HPDE6-E6E7 (cell line): ENCODE results near the gene DMRTA1.
"Not testable (repeated sequence)": the region's sequence is repeated elsewhere in the genome, so short reads cannot be mapped to it uniquely, and the experiment has no call there.

ENCODE experiments used
- DNase-seq: peaks from one replicate; pipeline ENCODE4 v3.0.0; 2011; ENCODE audit warnings: missing footprints; ENCODE audit errors: extremely low spot score

DMRTA1 gene, protein sequence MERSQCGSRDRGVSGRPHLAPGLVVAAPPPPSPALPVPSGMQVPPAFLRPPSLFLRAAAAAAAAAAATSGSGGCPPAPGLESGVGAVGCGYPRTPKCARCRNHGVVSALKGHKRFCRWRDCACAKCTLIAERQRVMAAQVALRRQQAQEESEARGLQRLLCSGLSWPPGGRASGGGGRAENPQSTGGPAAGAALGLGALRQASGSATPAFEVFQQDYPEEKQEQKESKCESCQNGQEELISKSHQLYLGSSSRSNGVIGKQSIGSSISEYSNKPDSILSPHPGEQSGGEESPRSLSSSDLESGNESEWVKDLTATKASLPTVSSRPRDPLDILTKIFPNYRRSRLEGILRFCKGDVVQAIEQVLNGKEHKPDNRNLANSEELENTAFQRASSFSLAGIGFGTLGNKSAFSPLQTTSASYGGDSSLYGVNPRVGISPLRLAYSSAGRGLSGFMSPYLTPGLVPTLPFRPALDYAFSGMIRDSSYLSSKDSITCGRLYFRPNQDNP

DNA sequence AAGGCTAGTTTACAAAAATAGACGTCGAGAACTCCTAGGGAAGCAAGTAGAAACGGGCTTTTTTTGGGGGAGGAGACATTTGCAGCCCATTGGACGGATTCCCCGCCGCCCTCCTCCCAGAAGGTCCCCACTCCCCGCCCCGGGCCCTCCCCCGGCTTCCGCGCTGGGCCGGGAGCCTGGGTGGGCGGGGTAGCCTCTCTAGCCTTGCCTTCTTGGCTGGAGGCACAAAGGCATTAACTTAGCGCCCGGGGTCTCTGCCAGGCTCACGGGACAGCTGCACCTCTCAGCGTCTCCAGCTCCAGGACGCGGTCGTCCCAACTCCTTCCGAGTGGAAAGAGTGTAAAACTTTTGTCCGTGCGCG is at the start of gene DMRTA1:
DMRTA1 (plus strand) TSS at position 236 of the 361 bp plus-strand sequence. CDS start 242 bp downstream, outside the sequence.
- peak; percentile 86 for DNase-seq

DNA sequence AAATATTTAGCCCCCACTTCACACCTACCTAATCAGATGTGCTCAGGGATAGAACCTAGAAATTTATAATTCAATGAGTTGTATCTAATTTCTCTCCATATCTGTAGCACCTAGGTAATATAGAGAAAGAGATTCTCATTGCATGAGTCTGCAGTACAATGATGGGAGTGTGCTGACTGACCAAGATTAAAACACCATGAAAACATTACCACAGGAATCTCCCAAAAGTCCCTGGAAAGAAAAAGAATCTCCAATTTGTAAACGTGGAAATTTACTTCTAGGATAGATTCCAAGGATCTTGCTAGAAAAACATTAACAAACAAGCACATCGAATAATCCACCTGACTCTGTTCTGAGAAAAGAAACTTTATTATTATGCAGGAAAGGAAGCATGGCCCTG is 45.0 kb upstream of the DMRTA1 start:
- DNase-seq: no peak

DNA sequence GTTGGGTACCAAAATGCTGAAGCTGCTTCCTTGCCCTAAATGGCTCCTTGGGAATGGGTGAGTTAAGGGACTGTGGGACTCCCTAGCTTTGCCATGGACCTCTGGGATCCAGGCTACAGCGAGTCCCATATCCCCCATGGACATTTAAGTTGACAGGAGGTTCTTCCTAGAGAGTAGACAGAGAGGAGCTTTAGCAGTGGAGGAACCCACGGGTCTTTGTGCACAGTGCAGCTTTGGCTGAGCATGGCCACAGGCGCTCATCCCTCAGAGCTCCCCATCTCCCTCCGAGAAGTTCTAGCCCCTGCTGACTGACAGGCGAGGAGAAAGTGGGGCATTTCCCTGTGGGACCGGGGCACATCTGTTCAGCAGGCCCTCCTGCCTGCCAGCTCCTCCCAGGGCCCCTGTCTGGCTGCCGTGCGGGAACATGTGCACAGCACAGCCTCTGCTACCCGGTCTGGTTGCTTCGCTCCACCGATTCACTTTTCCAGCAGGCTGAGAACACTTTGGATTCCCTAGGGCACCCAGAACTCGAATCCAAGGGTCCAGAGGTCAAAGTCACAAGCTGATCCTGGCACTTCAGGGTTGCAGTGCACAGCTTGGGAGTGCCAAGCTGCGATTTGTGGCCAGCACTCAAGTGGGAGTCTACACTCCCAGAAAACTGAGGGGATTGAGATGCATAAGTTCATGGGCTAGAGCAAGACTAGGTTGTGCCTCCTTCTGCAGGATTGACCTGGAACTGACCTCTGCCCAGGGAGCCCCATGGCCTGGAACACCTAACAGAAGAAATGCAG is 40.6 kb upstream of the DMRTA1 start:
- no peak for DNase-seq

DNA sequence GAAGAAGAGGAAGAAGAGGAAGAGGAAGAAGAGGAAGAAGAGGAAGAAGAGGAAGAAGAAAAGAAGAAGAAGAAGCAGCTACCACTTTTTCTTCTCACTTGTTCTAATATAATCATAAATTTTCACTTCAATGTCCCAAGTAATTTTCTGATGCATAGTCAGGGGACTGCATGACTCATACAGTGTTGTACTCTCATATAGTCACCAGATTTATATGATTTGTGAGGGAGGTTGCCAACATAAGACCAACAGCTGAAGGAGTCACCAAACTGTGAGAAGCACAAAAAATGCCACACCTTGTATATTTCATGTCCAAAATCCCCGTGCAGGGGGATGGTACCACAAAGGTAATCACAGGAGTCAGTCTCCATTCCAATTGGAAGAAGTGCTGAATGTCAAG is 32.7 kb upstream of the DMRTA1 start:
- DNase-seq: no peak

DNA sequence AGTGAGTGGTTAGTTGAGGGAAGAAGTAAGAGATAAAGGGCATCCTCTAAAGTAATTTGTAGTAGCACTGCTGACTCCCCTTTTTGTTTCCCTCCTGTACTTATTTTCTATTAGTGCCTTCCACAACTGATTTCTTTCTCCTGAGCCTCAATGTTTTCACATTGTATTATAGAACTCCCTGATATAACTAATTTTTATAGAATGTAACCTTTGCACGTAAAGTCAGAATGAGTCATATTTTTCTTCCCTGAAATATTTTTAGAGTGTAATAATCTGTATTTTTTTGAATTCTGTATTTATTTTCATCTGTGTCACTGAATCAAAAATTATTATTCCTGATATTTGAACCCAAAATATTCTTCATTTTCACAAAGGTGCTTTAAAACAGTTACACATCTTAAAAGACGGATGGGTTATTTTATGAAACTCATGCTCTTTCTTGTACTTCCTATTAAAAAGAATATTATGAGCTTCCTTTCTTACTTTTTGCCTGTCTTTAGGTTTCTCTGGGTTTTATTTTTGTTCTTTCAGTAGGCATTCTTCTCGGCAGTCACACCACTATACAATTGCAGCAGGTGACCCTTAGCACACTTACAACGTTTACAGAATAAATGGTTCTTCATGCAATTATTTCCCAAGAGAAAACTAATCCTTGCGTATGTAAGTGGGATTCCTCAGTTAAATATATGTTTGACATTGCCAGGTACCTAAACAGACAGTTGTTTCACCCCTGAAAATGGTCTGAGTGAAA is 30.5 kb upstream of the DMRTA1 start:
- no peak for DNase-seq

DNA sequence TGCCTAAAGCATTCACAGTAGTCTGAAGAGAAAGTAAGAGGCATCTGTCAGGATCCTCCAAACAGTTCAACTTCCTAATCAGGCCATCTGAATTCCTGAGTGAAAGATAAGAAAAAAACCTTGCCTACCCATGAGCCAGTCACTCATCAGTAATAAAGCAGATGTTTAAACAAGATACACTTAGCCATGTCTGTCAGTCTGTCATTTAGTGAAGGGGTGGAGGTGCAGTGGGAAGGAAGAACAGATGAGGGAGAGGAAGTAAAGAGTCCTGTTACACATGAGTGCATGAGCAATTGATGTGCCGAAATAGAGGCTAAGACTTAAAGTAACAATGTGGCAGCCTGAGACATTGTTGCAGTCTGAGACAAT is 29.9 kb upstream of the DMRTA1 start:
- DNase-seq: no peak

DNA sequence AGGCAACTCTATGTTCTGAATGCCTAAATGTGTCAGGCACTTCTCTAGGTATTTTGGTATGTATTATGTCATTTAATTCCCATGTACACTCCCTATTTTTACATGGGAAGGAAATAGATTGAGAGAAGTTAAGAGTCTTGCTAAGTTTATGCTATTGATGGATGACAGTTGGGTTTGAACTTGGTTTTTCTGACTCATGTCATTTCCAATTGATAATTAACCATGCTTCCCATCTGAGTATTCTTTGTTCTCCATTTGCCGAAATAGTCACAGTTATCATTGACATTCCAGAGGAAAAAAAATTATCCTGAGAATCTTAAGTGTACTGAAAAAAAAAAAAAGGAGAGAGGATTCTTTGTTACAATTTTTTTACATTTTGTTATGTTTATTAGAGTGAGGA is 23.1 kb upstream of the DMRTA1 start:
- no peak for DNase-seq

DNA sequence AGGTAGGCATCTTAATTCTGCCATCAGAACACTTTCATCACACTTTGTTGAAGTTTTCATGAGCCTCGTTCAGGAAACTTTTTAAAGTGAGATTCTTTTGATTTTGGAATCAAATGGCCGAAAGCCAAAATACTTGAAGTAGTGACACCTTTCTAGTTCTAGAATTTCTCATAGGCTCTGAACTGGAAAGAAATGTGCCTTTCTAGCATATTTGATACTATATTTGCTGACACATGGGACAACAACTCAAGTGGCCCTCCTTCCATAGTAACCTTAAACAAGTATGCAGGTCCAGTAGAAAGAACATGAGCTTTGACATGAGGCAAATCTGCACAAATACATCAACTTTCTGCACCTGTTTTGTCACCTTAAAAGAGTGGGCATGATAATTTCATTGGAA is 22.0 kb upstream of the DMRTA1 start:
- no peak for DNase-seq

DNA sequence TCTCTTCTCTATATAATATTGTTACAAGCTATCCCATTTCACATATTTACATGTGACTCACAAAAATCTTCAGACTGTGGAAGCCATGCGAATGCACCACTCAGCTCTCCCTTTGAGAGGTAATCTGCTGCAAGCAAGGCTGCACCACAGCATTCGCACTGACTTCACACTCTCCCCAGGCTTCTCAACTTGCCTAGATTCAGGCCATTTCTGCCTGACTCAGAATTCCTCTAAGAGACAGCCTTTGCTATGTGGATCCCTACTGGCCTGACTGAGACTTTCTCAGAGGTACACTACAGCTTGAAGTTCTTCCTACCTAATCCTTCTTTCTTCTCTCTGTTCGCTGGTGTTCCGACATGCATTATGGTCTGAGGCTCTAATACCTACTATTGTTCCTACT is 21.1 kb upstream of the DMRTA1 start:
- DNase-seq: no peak

DNA sequence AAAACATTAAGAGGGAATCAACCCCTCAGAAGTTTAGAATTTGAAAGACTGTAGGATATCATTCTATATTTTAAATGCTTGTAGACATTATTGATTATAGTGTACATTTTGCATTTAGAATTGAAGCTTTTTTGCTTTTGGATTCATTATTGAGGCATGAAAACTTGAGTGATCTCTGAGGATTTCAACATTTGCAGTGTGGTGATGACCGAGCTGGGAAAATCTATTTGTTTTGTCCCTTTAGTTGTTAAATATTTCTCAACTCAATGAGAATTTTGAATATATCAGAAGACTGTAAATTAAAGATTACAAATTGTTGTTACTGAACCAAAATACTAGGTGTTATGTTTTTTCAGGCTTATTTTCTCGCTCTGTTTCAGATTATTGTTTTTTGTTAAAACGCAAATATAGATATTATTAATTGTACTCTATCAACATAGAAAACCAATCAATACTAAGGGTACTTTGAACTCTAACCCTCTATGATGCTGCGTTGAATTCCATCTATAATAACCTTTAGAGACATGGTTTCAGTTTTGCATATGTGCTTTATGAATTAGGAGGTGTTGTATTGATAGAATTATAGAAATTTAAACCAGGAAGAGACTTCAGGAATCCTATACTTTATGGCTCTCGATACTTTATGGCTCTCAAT is 19.3 kb upstream of the DMRTA1 start:
- no peak for DNase-seq

DNA sequence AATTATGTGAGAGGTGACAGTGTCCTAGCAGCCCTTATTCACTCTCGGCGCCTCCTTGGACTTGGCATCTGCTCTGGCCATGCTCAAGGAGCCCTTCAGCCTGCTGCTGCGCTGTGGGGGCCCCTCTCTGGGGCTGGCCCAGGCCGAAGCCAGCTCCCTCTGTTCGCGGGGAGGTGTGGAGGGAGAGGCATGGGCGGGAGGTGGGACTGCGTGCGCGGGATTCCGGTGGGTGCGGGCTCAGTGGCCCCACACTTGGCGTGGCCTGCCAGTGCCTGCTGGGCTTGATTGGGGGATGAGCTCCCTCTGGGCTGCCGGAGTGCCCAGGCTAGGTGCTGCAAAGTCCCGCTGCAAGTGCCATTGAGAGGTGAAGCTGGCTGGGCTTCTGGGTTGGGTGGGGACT is 12.9 kb upstream of the DMRTA1 start:
- no peak for DNase-seq

DNA sequence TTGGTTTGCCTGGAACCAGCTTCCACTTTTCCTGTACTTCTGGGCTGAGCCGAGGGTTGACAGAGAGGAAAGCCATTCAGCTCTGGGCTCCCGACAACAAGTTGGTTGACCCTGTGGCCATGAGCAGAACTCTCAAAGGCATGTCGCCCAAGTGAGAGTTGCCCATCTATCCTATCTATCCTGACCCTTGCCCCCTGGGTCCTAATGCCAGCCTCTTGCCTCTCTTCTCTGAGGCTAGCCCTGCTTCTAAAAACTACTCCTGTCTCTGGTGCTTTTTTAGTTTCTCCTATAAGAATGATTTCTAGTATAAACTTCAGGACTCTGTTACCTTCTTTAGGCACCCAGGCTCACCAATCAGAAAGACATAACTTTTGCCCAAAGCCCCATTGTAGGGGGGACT is 11.4 kb upstream of the DMRTA1 start:
- not testable (repeated sequence) for DNase-seq

DNA sequence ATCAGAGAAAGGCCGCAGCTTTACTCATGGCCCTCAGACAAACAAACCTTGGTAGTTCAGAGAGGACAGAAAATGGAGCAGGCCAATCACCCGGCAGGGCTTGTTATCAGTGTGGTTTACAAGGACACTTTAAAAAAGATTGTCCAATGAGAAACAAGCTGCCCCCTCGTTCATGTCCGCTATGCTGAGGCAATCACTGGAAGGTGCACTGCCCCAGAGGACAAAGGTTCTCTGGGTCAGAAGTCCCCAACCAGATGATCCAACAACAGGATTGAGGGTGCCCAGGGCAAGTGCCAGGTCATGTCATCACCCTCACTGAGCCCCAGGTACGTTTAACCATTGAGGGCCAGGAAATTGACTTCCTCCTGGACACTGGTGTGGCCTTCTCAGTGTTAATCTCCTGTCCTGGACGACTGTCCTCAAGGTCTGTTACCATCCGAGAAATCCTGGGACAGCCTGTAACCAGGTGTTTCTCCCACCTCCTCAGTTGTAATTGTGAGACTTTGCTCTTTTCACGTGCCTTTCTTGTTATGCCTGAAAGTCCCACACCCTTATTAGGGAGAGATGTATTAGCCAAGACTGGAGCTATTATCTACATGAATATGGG is 9.1 kb upstream of the DMRTA1 start:
- not testable (repeated sequence) for DNase-seq

DNA sequence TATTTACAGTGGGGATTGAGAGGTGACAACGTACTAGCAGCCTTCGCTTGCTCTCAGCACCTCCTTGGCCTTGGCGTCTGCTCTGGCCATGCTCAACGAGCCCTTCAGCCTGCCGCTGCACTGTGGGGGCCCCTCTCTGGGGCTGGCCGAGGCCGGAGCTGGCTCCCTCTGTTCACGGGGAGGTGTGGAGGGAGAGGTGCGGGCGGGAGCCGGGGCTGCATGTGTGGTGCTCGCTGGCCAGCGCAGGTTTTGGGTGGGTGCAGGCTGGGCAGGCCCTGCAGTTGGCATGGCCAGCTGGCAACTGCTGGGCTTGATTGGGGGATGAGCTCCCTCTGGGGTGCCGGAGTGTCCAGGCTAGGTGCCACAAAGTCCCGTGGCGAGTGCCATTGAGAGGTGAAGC is 5.8 kb upstream of the DMRTA1 start:
- DNase-seq: no peak

DNA sequence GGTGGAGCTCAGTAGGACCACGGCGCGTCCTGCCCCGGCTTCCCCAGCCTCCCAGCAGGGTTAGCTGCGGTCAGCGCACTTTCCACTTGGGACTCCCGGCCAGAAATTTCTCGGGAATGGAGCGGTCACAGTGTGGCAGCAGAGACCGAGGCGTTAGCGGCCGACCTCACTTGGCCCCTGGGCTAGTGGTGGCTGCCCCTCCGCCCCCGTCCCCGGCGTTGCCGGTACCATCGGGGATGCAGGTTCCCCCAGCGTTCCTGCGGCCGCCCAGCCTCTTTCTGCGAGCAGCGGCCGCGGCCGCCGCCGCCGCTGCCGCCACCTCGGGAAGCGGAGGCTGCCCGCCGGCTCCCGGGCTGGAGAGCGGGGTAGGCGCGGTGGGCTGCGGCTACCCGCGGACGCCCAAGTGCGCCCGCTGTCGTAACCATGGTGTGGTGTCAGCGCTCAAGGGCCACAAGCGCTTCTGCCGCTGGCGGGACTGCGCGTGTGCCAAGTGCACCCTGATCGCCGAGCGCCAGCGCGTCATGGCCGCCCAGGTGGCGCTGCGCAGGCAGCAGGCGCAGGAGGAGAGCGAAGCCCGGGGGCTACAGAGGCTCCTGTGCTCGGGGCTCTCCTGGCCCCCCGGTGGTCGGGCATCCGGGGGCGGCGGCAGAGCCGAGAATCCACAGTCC is 460 bp downstream of the DMRTA1 start:
- DNase-seq: peak; percentile 54

DNA sequence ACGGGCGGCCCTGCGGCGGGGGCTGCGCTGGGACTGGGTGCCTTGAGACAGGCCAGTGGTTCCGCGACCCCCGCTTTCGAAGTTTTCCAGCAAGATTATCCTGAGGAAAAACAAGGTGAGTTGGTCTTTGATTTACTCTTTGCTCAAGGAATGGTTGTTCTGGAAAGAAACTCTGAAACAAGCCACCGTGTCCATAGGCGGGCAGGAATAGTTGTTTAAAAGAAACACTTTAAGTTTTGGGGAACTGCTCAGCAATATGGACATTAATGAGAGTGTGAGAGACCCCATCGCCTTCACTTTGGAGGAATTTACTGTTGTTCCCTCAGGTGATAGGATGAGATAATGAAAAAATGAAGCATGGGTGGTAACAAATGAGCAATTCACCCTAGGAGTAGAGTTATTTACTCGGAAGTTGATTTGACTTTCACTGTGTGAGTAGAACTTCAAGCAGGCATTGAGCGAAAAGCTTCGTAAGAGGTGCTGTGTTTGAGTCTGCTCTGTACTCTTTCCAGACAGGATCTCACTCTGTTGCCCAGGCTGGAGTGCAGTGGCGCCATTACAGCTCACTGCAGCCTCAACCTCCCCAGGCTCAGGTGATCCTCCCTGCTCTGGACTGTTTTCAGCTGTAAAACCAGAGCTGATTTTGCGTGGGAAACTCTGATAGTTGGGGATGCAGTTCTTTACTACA is 1.1 kb downstream of the DMRTA1 start:
- DNase-seq: no peak

DNA sequence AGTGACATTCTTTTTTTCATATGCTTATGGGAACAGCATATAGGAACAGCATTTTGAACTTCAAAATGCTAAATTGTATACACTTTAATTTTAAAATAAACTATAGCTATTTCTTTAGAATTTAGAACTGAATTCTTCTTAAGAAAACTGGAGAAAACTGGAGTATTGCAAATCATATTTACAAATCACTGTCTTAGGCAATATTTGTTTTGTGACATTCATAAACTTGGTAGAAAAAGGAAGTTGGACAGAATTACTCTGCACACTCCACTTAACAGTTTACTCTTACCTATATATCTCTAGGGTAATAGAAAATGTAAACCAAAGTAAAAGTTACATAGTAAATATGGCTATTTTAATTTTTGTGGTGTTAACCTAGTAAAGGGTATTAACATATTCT is 3.1 kb downstream of the DMRTA1 start:
- DNase-seq: no peak

DNA sequence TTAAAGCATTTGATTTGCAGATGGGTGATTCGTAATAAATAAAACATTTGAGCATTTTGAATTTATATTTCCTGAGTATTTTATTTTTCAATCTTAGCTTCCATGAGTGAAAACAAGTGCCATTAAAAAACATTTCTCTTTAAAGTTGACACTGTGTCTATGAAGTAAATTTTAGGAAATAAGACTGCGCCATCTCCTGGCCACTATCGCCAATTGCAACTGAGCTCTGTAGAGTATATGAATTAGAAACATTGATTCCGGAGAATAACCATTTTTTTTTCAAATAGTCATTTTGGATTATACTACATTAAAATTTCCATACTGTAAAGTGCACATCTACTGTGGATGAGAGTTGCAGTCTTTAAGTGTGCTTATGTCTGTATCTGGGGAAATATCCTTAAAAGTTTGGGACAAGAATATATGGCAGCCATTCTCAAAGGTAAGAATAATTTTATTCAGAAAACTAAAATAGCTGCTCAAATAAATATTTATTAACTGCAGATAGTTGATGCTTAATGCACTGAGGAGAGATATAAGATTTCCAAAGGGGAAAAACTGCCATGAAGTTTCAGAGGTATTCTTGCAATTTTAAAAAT is 5.9 kb downstream of the DMRTA1 start:
- no peak for DNase-seq

DNA sequence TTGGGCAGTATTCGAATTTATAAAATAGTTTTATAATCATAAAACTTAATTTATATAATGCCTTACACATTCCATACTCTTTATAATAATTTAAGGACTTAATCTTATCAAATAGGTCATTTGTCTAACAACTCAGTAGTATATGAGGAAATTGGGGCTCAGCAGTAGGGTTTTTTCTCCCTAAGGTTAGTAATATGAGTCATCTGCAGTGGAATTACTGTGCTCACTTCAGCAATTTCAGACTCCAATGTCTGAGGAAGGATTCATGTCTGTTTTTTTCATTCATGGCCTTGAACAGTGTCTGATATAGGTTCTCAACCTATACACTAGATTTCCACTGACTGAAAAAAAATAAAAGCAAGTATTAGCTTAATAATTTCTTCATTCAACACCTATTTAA is 7.4 kb downstream of the DMRTA1 start:
- DNase-seq: no peak

DNA sequence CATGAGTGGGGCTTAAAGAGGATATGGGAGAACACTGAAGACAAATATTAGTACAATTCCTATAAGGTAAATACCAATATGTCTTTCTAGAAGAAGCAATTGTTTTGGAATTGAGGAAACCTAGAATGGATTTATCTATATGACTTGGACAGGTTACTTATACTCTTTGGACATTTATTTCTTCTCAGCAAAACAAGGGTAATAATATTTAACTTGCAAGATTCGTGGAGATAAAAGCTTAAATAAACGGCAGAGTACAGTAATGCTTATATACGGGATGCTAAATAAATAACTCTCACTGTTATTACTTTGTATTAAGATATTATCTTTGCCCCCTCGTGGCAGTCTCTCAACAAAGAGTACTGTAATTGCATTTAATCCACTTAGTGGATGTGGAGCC is 8.6 kb downstream of the DMRTA1 start:
- no peak for DNase-seq
